Endothelial cell of umbilical vein (primary cell): Measurements from ENCODE around the gene RAB6B. TPM values are rescaled to one million over a fixed set of nuclear protein-coding genes. Genes with fewer than 3 reads are reported as not detected.

ENCODE experiments used
- BruUV-seq: library from RNA; stranded (reverse); fragments of 400-500 nt; replicated peaks from 2 replicates; lab custom pipeline; 2021; lab: Mats Ljungman, UMichigan
- CTCF ChIA-PET: fragments of 300-600, 350-600 bp; sonication (Branson Sonifier 250); formaldehyde crosslinking; loops from one replicate; lab custom pipeline; 2021; ENCODE audit warnings: antibody characterized with exemption, inconsistent platforms; lab: Charles Lee
- POLR2A ChIA-PET: fragments of 300-600, 350-600 bp; sonication (Branson Sonifier 250); formaldehyde crosslinking; loops from one replicate; lab custom pipeline; 2021; ENCODE audit warnings: antibody characterized with exemption, inconsistent platforms; lab: Charles Lee
- DNase-seq: peaks from one replicate; pipeline ENCODE4 v3.0.0-alpha.2; 2011; ENCODE audit warnings: low read depth, low spot score
- FAIRE-seq: peaks from 2 replicates; lab custom pipeline; 2011; peaks lifted over from hg19 to GRCh38; lab: Jason Lieb, UNC
- H2AFZ ChIP-seq: 2 replicates; pipeline ENCODE4 v1.6.0; 2012; ENCODE audit warnings: low read depth, low read length, control low read depth, inconsistent platforms
- H3K27ac ChIP-seq: 2 replicates; pipeline ENCODE4 v1.5.1; 2011; ENCODE audit warnings: low read depth, mild to moderate bottlenecking, control low read depth, low read length, moderate library complexity; ENCODE audit not compliant: insufficient read depth
- H3K27me3 ChIP-seq, 2 experiments: 2 replicates each; pipeline versions ENCODE4 v1.6.0 to v1.6.1; 2011; ENCODE audit warnings: low read length in 2 of 2, mixed read lengths in 1 of 2; ENCODE audit not compliant: control insufficient read depth in 2 of 2, insufficient read depth in 2 of 2
- H3K36me3 ChIP-seq, 2 experiments: 2 replicates in 1 of 2; 3 replicates in 1 of 2; pipeline ENCODE4 v1.5.1; 2011; ENCODE audit warnings: low read length in 2 of 2, mild to moderate bottlenecking in 1 of 2, moderate library complexity in 1 of 2; ENCODE audit not compliant: control insufficient read depth in 2 of 2, insufficient read depth in 2 of 2; ENCODE audit errors: extremely low read depth in 1 of 2
- H3K4me1 ChIP-seq: 3 replicates; pipeline ENCODE4 v1.5.1; 2011; ENCODE audit warnings: mild to moderate bottlenecking, low read length; ENCODE audit not compliant: control insufficient read depth, insufficient read depth; ENCODE audit errors: extremely low read depth
- H3K4me2 ChIP-seq: 2 replicates; pipeline ENCODE4 v1.6.1; 2011; ENCODE audit warnings: low read length, control low read depth, mixed read lengths; ENCODE audit not compliant: insufficient read depth
- H3K4me3 ChIP-seq, 3 experiments: fragments of 200-600 bp in 1 of 3; sonication (generic), shearing (Covaris generic) in 1 of 3; replicated peaks in 1 of 3; 2 replicates each; pipeline ENCODE4 v1.5.1; 2011 to 2016; ENCODE audit warnings: control low read depth in 3 of 3, low read length in 3 of 3, mild to moderate bottlenecking in 2 of 3, inconsistent platforms in 1 of 3, low read depth in 1 of 3, moderate library complexity in 1 of 3; ENCODE audit not compliant: insufficient read depth in 1 of 3
- H3K79me2 ChIP-seq: 2 replicates; pipeline ENCODE4 v1.6.0; 2012; ENCODE audit warnings: low read length, inconsistent platforms; ENCODE audit not compliant: control insufficient read depth, insufficient read depth
- H3K9ac ChIP-seq: replicated peaks from 2 replicates; pipeline ENCODE3; 2011; ENCODE audit warnings: low read length, control low read depth; ENCODE audit not compliant: insufficient read depth; ENCODE audit errors: extremely low read depth
- H3K9me1 ChIP-seq: replicated peaks from 3 replicates; pipeline ENCODE4 v1.6.0; 2011; ENCODE audit warnings: mild to moderate bottlenecking, low read length; ENCODE audit not compliant: control insufficient read depth, insufficient read depth; ENCODE audit errors: extremely low read depth
- H3K9me3 ChIP-seq: replicated peaks from 2 replicates; pipeline ENCODE4 v1.5.1; 2012; ENCODE audit warnings: low read length, inconsistent platforms; ENCODE audit not compliant: control insufficient read depth, insufficient read depth
- H4K20me1 ChIP-seq: replicated peaks from 2 replicates; pipeline ENCODE3; 2011; ENCODE audit warnings: mild to moderate bottlenecking, low read length; ENCODE audit not compliant: control insufficient read depth, insufficient read depth; ENCODE audit errors: extremely low read depth
- EZH2 ChIP-seq: IDR thresholded peaks from 2 replicates; pipeline ENCODE4 v1.6.1; 2012; ENCODE audit warnings: borderline replicate concordance, low read depth, mild to moderate bottlenecking, moderate library complexity, low read length, inconsistent platforms; ENCODE audit not compliant: severe bottlenecking
- JUN ChIP-seq: IDR thresholded peaks from 2 replicates; pipeline ENCODE4 v1.6.1; 2011; ENCODE audit warnings: borderline replicate concordance, low read depth; ENCODE audit not compliant: insufficient read length, insufficient read depth
- POLR2A ChIP-seq: IDR thresholded peaks from 2 replicates; pipeline ENCODE4 v1.6.1; 2012; ENCODE audit warnings: low read depth, mild to moderate bottlenecking, control low read depth, low read length
- POLR2AphosphoS5 ChIP-seq: IDR thresholded peaks from 2 replicates; pipeline ENCODE4 v1.6.1; 2012; ENCODE audit warnings: low read depth, mild to moderate bottlenecking, control low read depth, low read length, moderate library complexity; ENCODE audit not compliant: insufficient read depth
- dilution Hi-C: fragments of 300-500 bp; cut with MboI; formaldehyde crosslinking; loops from one replicate; pipeline ENCODE4 v1.15.0; 2019; ENCODE audit warnings: low sequenced_read_pairs; ENCODE audit not compliant: extremely low pct_ligation_motif_present
- intact Hi-C: fragments of 100-400 bp; cut with micrococcal nuclease; formaldehyde crosslinking; loops from one replicate; pipeline ENCODE4 v1.10.0; 2022
- polyA plus RNA-seq, 4 experiments: library from polyadenylated mRNA; depleted of rRNA in 3 of 4; stranded (reverse) in 3 of 4; unstranded in 1 of 4; fragments of >200 nt; gene quantifications; 2 replicates each; pipeline versions ENCODE4 v1.2.1 to v1.2.3, GENCODE V29; 2011 to 2012; ENCODE audit warnings: missing spikeins in 1 of 4
- total RNA-seq: library from RNA; stranded (reverse); gene quantifications from 2 replicates; pipeline ENCODE4 v1.2.3, GENCODE V29; 2021

Gene RAB6B
- total and polyA plus RNA-seq, 2 donors (not counting 3 experiments of a cell fraction or from before 2014, with no cell fraction given) = 1.7 to 6.7 TPM

- CTCF ChIA-PET = interaction anchor here (0.7 kb wide), 1 partner anchor 89 kb away, joined by 3 read pairs; no protein-coding TSS in a partner anchor
- no peak for DNase-seq
- dilution Hi-C loops = no loop called here
Measured at GRCh38 chr3:133837487-133838295, 58.0 kb downstream of the RAB6B start.

GRCh38 chr3:133836497-133837158 is 59.1 kb downstream of the RAB6B start:
- H3K4me2 ChIP-seq = no peak overlapping the region
- no peak overlapping the region for H3K27ac ChIP-seq
- no peaks in the 10 kb centered on the region for H3K27me3 ChIP-seq
- dilution Hi-C loops (no loop called here), intact Hi-C loops (no loop called here)
- no peaks in the 10 kb centered on the region for H4K20me1 ChIP-seq
- no peak overlapping the region for H3K9ac ChIP-seq
- no TSS peak for BruUV-seq
- ChIA-PET CTCF (no interaction called here), POLR2A (no interaction called here)
- no peaks in the 10 kb centered on the region for H3K79me2 ChIP-seq
- H2AFZ ChIP-seq = no peak overlapping the region
- no peak overlapping the region for H3K4me3 ChIP-seq
- no peaks in the 10 kb centered on the region for H3K4me1 ChIP-seq
- H3K9me3 ChIP-seq = no peaks in the 10 kb centered on the region
- FAIRE-seq = no peak
- no peaks in the 10 kb centered on the region for H3K36me3 ChIP-seq
- no peak for DNase-seq
- TF ChIP-seq JUN (no peak), EZH2 (no peak), POLR2AphosphoS5 (no peak)
- H3K9me1 ChIP-seq = no peaks in the 10 kb centered on the region

More at GRCh38 chr3:133837487-133838295, 58.0 kb downstream of the RAB6B start:
- Histone ChIP-seq H3K27ac (no peak overlapping the region), H3K4me3 (no peak overlapping the region), H2AFZ (no peak overlapping the region), H3K27me3 (no peaks in the 10 kb centered on the region), H3K4me1 (no peaks in the 10 kb centered on the region), H3K36me3 (no peaks in the 10 kb centered on the region), H3K9ac (no peak overlapping the region), H3K9me3 (no peaks in the 10 kb centered on the region), H3K4me2 (no peak overlapping the region), H3K79me2 (no peaks in the 10 kb centered on the region), H3K9me1 (no peaks in the 10 kb centered on the region), H4K20me1 (no peaks in the 10 kb centered on the region)
- POLR2A ChIA-PET = no interaction called here
- no peak for FAIRE-seq
- BruUV-seq = no TSS peak
- intact Hi-C loops = no loop called here
- TF ChIP-seq EZH2 (no peak), POLR2AphosphoS5 (no peak), POLR2A (no peak)
